ENCODE results near the gene PMP22. TPM values are rescaled to one million over a fixed set of nuclear protein-coding genes. Genes with fewer than 3 reads are reported as not detected.

The PMP22 gene
- total RNA-seq, 1 donor from 2014 or later, result not detected

GRCh38 chr17:15266325-15267125, 1.4 kb upstream of the PMP22 start:
- DNase-seq, result no peak
- no peaks in the 10 kb centered on the region for H3K4me1 Mint-ChIP-seq
- no peak for TF ChIP-seq CTCF (IDR thresholded peaks at IDR 0.05)
- no peaks in the 10 kb centered on the region for H3K9me3 Mint-ChIP-seq
- H3K36me3 Mint-ChIP-seq (ENCODE audit: low read depth), result no peaks in the 10 kb centered on the region
- CTCF ChIA-PET, result no interaction called here
- H3K27ac Mint-ChIP-seq, result no peak overlapping the region
- H3K4me3 Mint-ChIP-seq, result no peak overlapping the region
- POLR2A ChIA-PET, result no interaction called here
- ATAC-seq (ENCODE audit: low read depth), result no peak
- intact Hi-C loops (cut with micrococcal nuclease), result no loop called here
- H3K27me3 Mint-ChIP-seq, result peaks cover 33% of the 10 kb centered on the region

- ChIA-PET POLR2A (no interaction called here), CTCF (no interaction called here)
- Mint-ChIP-seq H3K4me1 (peaks cover 8% of the 10 kb centered on the region), H3K9me3 (no peaks in the 10 kb centered on the region), H3K27ac (no peak overlapping the region), H3K36me3 (ENCODE audit: low read depth) (no peaks in the 10 kb centered on the region), H3K4me3 (no peak overlapping the region), H3K27me3 (peaks cover 47% of the 10 kb centered on the region)
- ATAC-seq (ENCODE audit: low read depth) (no peak), DNase-seq (no peak)
- intact Hi-C loops (cut with micrococcal nuclease), result no loop called here
- no peak for TF ChIP-seq CTCF (IDR thresholded peaks at IDR 0.05)
Observed at GRCh38 chr17:15264542-15264941, 584 bp downstream of the PMP22 start.

- DNase-seq (no peak), ATAC-seq (ENCODE audit: low read depth) (no peak)
- Mint-ChIP-seq H3K27me3 (peaks cover 55% of the 10 kb centered on the region), H3K9me3 (no peaks in the 10 kb centered on the region), H3K36me3 (ENCODE audit: low read depth) (no peaks in the 10 kb centered on the region), H3K4me1 (peaks cover 8% of the 10 kb centered on the region), H3K27ac (no peak overlapping the region), H3K4me3 (no peak overlapping the region)
- ChIA-PET POLR2A (no interaction called here), CTCF (no interaction called here)
- intact Hi-C loops (cut with micrococcal nuclease), result no loop called here
- TF ChIP-seq CTCF (IDR thresholded peaks at IDR 0.05), result no peak
Observed at GRCh38 chr17:15263680-15264079, 1.4 kb downstream of the PMP22 start.

- H3K27ac Mint-ChIP-seq, result no peak overlapping the region
- ATAC-seq (ENCODE audit: low read depth) (no peak), DNase-seq (no peak)
- H3K4me3 Mint-ChIP-seq, result no peak overlapping the region
- POLR2A ChIA-PET, result no interaction called here
- TF ChIP-seq CTCF (IDR thresholded peaks at IDR 0.05), result no peak
- H3K4me1 Mint-ChIP-seq, result peaks cover 8% of the 10 kb centered on the region
- CTCF ChIA-PET, result no interaction called here
- intact Hi-C loops (cut with micrococcal nuclease), result no loop called here
- H3K27me3 Mint-ChIP-seq, result peaks cover 60% of the 10 kb centered on the region
- no peaks in the 10 kb centered on the region for H3K9me3 Mint-ChIP-seq
- no peaks in the 10 kb centered on the region for H3K36me3 Mint-ChIP-seq (ENCODE audit: low read depth)
Observed at GRCh38 chr17:15263206-15263579, 1.9 kb downstream of the PMP22 start.

GRCh38 chr17:15262291-15263205, 2.6 kb downstream of the PMP22 start:
- DNase-seq (no peak), ATAC-seq (ENCODE audit: low read depth) (no peak)
- intact Hi-C loops (cut with micrococcal nuclease), result no loop called here
- ChIA-PET POLR2A (no interaction called here), CTCF (no interaction called here)
- no peaks in the 10 kb centered on the region for H3K9me3 Mint-ChIP-seq
- H3K4me1 Mint-ChIP-seq, result peaks cover 8% of the 10 kb centered on the region
- no peak overlapping the region for H3K4me3 Mint-ChIP-seq
- H3K27me3 Mint-ChIP-seq, result peaks cover 63% of the 10 kb centered on the region
- no peak overlapping the region for H3K27ac Mint-ChIP-seq
- no peaks in the 10 kb centered on the region for H3K36me3 Mint-ChIP-seq (ENCODE audit: low read depth)
- TF ChIP-seq CTCF (IDR thresholded peaks at IDR 0.05), result no peak

All from activated B cell treated with CpG ODN at 0.5 μM for 24 hours (primary cell).